Measurements from ENCODE around the gene CCDC18.

- TF ChIP-seq CTCF (conservative IDR thresholded peaks at IDR 0.05; ENCODE audit: low read depth in 2 of 2) = no peak
- no peak for TF ChIP-seq EZH2 (IDR thresholded peaks at IDR 0.05; ENCODE audit: low read depth, unreplicated experiment)
- TF ChIP-seq EZH2phosphoT487 (IDR thresholded peaks at IDR 0.05; ENCODE audit: unreplicated experiment) = no peak
- TF ChIP-seq NANOG (IDR thresholded peaks at IDR 0.05; ENCODE audit: borderline replicate concordance) = no peak
- TF ChIP-seq POLR2AphosphoS5 (IDR thresholded peaks at IDR 0.05; ENCODE audit: low read depth) = no peak
- no peak for TF ChIP-seq REST (IDR thresholded peaks at IDR 0.05; ENCODE audit: unreplicated experiment)
- no peak for TF ChIP-seq CREB1 (CRISPR knock-in tag; IDR thresholded peaks at IDR 0.05; ENCODE audit: low read depth)
- TF ChIP-seq ZNF331 (CRISPR knock-in tag; IDR thresholded peaks at IDR 0.05; ENCODE audit: low read depth) = no peak
- TF ChIP-seq ZNF114 (CRISPR knock-in tag; IDR thresholded peaks at IDR 0.05) = no peak
- no peak for TF ChIP-seq STAT1 (IDR thresholded peaks at IDR 0.05; ENCODE audit: unreplicated experiment)
- TF ChIP-seq ETS1 (IDR thresholded peaks at IDR 0.05) = no peak
- no peak for TF ChIP-seq JUNB (IDR thresholded peaks at IDR 0.05; ENCODE audit: unreplicated experiment)
- TF ChIP-seq ZNF462 (CRISPR knock-in tag; IDR thresholded peaks at IDR 0.05) = no peak
Measured at GRCh38 chr1:93288558-93288957, 108.0 kb downstream of the CCDC18 start.
